Measurements from ENCODE around the gene LILRA1.
"Not testable (repeated sequence)": the region's sequence is repeated elsewhere in the genome, so short reads cannot be mapped to it uniquely, and the experiment has no call there.

Gene LILRA1

GRCh38 chr19:54577334-54577733, 16.1 kb upstream of the LILRA1 start:
- no peak for DNase-seq (ENCODE audit: low read depth, low spot score)

- DNase-seq (ENCODE audit: low read depth, low spot score), result not testable (repeated sequence)
Measured at GRCh38 chr19:54578268-54578667, 15.2 kb upstream of the LILRA1 start.

GRCh38 chr19:54586397-54586796, 7.0 kb upstream of the LILRA1 start:
- DNase-seq (ENCODE audit: low read depth, low spot score), result no peak

- no peak for DNase-seq (ENCODE audit: low read depth, low spot score)
Measured at GRCh38 chr19:54587026-54587425, 6.4 kb upstream of the LILRA1 start.

- not testable (repeated sequence) for DNase-seq (ENCODE audit: low read depth, low spot score)
Measured at GRCh38 chr19:54593931-54594626, 647 bp downstream of the LILRA1 start.

GRCh38 chr19:54594737-54595136, 1.3 kb downstream of the LILRA1 start:
- DNase-seq (ENCODE audit: low read depth, low spot score), result no peak

GRCh38 chr19:54595680-54596436, 2.4 kb downstream of the LILRA1 start:
- not testable (repeated sequence) for DNase-seq (ENCODE audit: low read depth, low spot score)

- DNase-seq (ENCODE audit: low read depth, low spot score), result no peak
Measured at GRCh38 chr19:54600212-54600611, 6.8 kb downstream of the LILRA1 start.

GRCh38 chr19:54606230-54606629, 12.8 kb downstream of the LILRA1 start:
- DNase-seq (ENCODE audit: low read depth, low spot score), result no peak

- no peak for DNase-seq (ENCODE audit: low read depth, low spot score)
Measured at GRCh38 chr19:54606891-54607784, 13.7 kb downstream of the LILRA1 start.

GRCh38 chr19:54607785-54608150, 14.3 kb downstream of the LILRA1 start:
- no peak for DNase-seq (ENCODE audit: low read depth, low spot score)

- no peak for DNase-seq (ENCODE audit: low read depth, low spot score)
Measured at GRCh38 chr19:54608205-54608604, 14.8 kb downstream of the LILRA1 start.

- DNase-seq (ENCODE audit: low read depth, low spot score), result no peak
Measured at GRCh38 chr19:54608792-54609191, 15.4 kb downstream of the LILRA1 start.

- no peak for DNase-seq (ENCODE audit: low read depth, low spot score)
Measured at GRCh38 chr19:54609356-54609791, 15.9 kb downstream of the LILRA1 start.

GRCh38 chr19:54612428-54612827, 19.0 kb downstream of the LILRA1 start:
- DNase-seq (ENCODE audit: low read depth, low spot score), result no peak

GRCh38 chr19:54614726-54615125, 21.3 kb downstream of the LILRA1 start:
- DNase-seq (ENCODE audit: low read depth, low spot score), result no peak

- no peak for DNase-seq (ENCODE audit: low read depth, low spot score)
Measured at GRCh38 chr19:54616057-54616456, 22.6 kb downstream of the LILRA1 start.

GRCh38 chr19:54616821-54617560, 23.6 kb downstream of the LILRA1 start:
- no peak for DNase-seq (ENCODE audit: low read depth, low spot score)

GRCh38 chr19:54620464-54620863, 27.0 kb downstream of the LILRA1 start:
- DNase-seq (ENCODE audit: low read depth, low spot score), result no peak

- no peak for DNase-seq (ENCODE audit: low read depth, low spot score)
Measured at GRCh38 chr19:54622431-54622830, 29.0 kb downstream of the LILRA1 start.

GRCh38 chr19:54624234-54624633, 30.8 kb downstream of the LILRA1 start:
- not testable (repeated sequence) for DNase-seq (ENCODE audit: low read depth, low spot score)
